AG04450 (cell line): ENCODE results near the gene P2RX6. TPM values are rescaled to one million over a fixed set of nuclear protein-coding genes. Genes with fewer than 3 reads are reported as not detected.

Experiments used
- CTCF ChIA-PET: fragments of 300-600, 350-600 bp; formaldehyde crosslinking; extraction: SDS; loops from one replicate; lab custom pipeline; 2022; ENCODE audit warnings: antibody characterized with exemption, inconsistent platforms; lab: Charles Lee
- POLR2A ChIA-PET: fragments of 350-600 bp; formaldehyde crosslinking; extraction: SDS; loops from one replicate; lab custom pipeline; 2021; ENCODE audit warnings: antibody characterized with exemption, inconsistent platforms; lab: Yijun Ruan, JAX
- DNase-seq: peaks from one replicate; pipeline ENCODE4 v3.0.0-alpha.2; 2011; ENCODE audit warnings: low read depth, low spot score
- H3K27ac ChIP-seq: one replicate; pipeline ENCODE4 v1.5.1; 2012; ENCODE audit warnings: low read depth, low read length, control low read depth
- H3K27me3 ChIP-seq: one replicate; pipeline ENCODE4 v1.6.0; 2012; ENCODE audit warnings: low read length; ENCODE audit not compliant: control insufficient read depth, insufficient read depth
- H3K4me3 ChIP-seq: 2 replicates; pipeline ENCODE4 v1.5.1; 2011; ENCODE audit warnings: mild to moderate bottlenecking, low read depth, low read length, control low read depth
- H3K9me3 ChIP-seq: 2 replicates; pipeline ENCODE4 v1.5.1; 2012; ENCODE audit warnings: low read length; ENCODE audit not compliant: control insufficient read depth, insufficient read depth
- CTCF ChIP-seq: IDR thresholded peaks from 2 replicates; pipeline ENCODE4 v1.5.1; 2011; ENCODE audit warnings: low read depth, low read length, control low read depth, inconsistent platforms
- polyA plus RNA-seq: library from polyadenylated mRNA; depleted of rRNA; stranded (reverse); fragments of >200 nt; gene quantifications from 2 replicates; pipeline ENCODE4 v1.2.3, GENCODE V29; 2011

P2RX6 gene
- polyA plus RNA-seq, 1 experiment: 1.7 TPM

- no peak for TF ChIP-seq CTCF
- POLR2A ChIA-PET: no interaction called here
- H3K27ac ChIP-seq: no peak overlapping the region
- H3K9me3 ChIP-seq: peaks cover 16% of the 10 kb centered on the region
- no peak overlapping the region for H3K4me3 ChIP-seq
- no peaks in the 10 kb centered on the region for H3K27me3 ChIP-seq
- DNase-seq: no peak
- CTCF ChIA-PET: interaction anchor here (0.5 kb wide), 1 partner anchor 15 kb away, joined by 3 read pairs; no protein-coding TSS in a partner anchor
Measured at GRCh38 chr22:20977019-20977418, 37.9 kb upstream of the P2RX6 start.

GRCh38 chr22:20977516-20978170, 37.3 kb upstream of the P2RX6 start:
- H3K27me3 ChIP-seq: no peaks in the 10 kb centered on the region
- H3K27ac ChIP-seq: no peak overlapping the region
- ChIA-PET CTCF (no interaction called here), POLR2A (interaction anchor here (0.7 kb wide), 1 partner anchor 170 kb away, joined by 3 read pairs; no protein-coding TSS in a partner anchor)
- no peak for DNase-seq
- H3K9me3 ChIP-seq: peaks cover 16% of the 10 kb centered on the region
- H3K4me3 ChIP-seq: no peak overlapping the region
- no peak for TF ChIP-seq CTCF

GRCh38 chr22:20978419-20978818, 36.5 kb upstream of the P2RX6 start:
- Histone ChIP-seq H3K9me3 (peaks cover 16% of the 10 kb centered on the region), H3K27ac (no peak overlapping the region), H3K27me3 (no peaks in the 10 kb centered on the region), H3K4me3 (no peak overlapping the region)
- no peak for TF ChIP-seq CTCF
- CTCF ChIA-PET: no interaction called here
- DNase-seq: no peak
- POLR2A ChIA-PET: no interaction called here

GRCh38 chr22:20979243-20979809, 35.6 kb upstream of the P2RX6 start:
- peak overlapping the region; percentile 29 for H3K4me3 ChIP-seq
- TF ChIP-seq CTCF: no peak
- ChIA-PET CTCF (interaction anchor here (1.3 kb wide), 1 partner anchor 94 kb away, joined by 8 read pairs; no protein-coding TSS in a partner anchor), POLR2A (interaction anchor here (0.8 to 1.0 kb wide), 2 partner anchors 17 to 20 kb away, joined by 3 to 4 read pairs; no protein-coding TSS in a partner anchor)
- H3K27me3 ChIP-seq: no peaks in the 10 kb centered on the region
- DNase-seq: peak; percentile 30
- H3K27ac ChIP-seq: no peak overlapping the region
- H3K9me3 ChIP-seq: peaks cover 16% of the 10 kb centered on the region

- H3K27me3 ChIP-seq: no peaks in the 10 kb centered on the region
- H3K27ac ChIP-seq: no peak overlapping the region
- no peak for TF ChIP-seq CTCF
- peaks cover 16% of the 10 kb centered on the region for H3K9me3 ChIP-seq
- no peak for DNase-seq
- ChIA-PET POLR2A (interaction anchor here (0.8 to 1.0 kb wide), 2 partner anchors 17 to 19 kb away, joined by 3 to 4 read pairs; no protein-coding TSS in a partner anchor), CTCF (interaction anchor here (1.3 kb wide), 1 partner anchor 94 kb away, joined by 8 read pairs; no protein-coding TSS in a partner anchor)
- H3K4me3 ChIP-seq: peak overlapping the region; percentile 29
Measured at GRCh38 chr22:20979940-20980453, 35.0 kb upstream of the P2RX6 start.
